Endothelial cell of umbilical vein (primary cell): ENCODE data around the gene GIGYF2. TPM values are rescaled to one million over a fixed set of nuclear protein-coding genes. Genes with fewer than 3 reads are reported as not detected.

Source experiments
- BruUV-seq: library from RNA; stranded (reverse); fragments of 400-500 nt; replicated peaks from 2 replicates; lab custom pipeline; 2021; lab: Mats Ljungman, UMichigan
- CTCF ChIA-PET: fragments of 300-600, 350-600 bp; sonication (Branson Sonifier 250); formaldehyde crosslinking; loops from one replicate; lab custom pipeline; 2021; ENCODE audit warnings: antibody characterized with exemption, inconsistent platforms; lab: Charles Lee
- POLR2A ChIA-PET: fragments of 300-600, 350-600 bp; sonication (Branson Sonifier 250); formaldehyde crosslinking; loops from one replicate; lab custom pipeline; 2021; ENCODE audit warnings: antibody characterized with exemption, inconsistent platforms; lab: Charles Lee
- DNase-seq: peaks from one replicate; pipeline ENCODE4 v3.0.0-alpha.2; 2011; ENCODE audit warnings: low read depth, low spot score
- FAIRE-seq: peaks from 2 replicates; lab custom pipeline; 2011; peaks lifted over from hg19 to GRCh38; lab: Jason Lieb, UNC
- H2AFZ ChIP-seq: 2 replicates; pipeline ENCODE4 v1.6.0; 2012; ENCODE audit warnings: low read depth, low read length, control low read depth, inconsistent platforms
- H3K27ac ChIP-seq: 2 replicates; pipeline ENCODE4 v1.5.1; 2011; ENCODE audit warnings: low read depth, mild to moderate bottlenecking, control low read depth, low read length, moderate library complexity; ENCODE audit not compliant: insufficient read depth
- H3K27me3 ChIP-seq, 2 experiments: 2 replicates each; pipeline versions ENCODE4 v1.6.0 to v1.6.1; 2011; ENCODE audit warnings: low read length in 2 of 2, mixed read lengths in 1 of 2; ENCODE audit not compliant: control insufficient read depth in 2 of 2, insufficient read depth in 2 of 2
- H3K36me3 ChIP-seq, 2 experiments: 2 replicates in 1 of 2; 3 replicates in 1 of 2; pipeline ENCODE4 v1.5.1; 2011; ENCODE audit warnings: low read length in 2 of 2, mild to moderate bottlenecking in 1 of 2, moderate library complexity in 1 of 2; ENCODE audit not compliant: control insufficient read depth in 2 of 2, insufficient read depth in 2 of 2; ENCODE audit errors: extremely low read depth in 1 of 2
- H3K4me1 ChIP-seq: 3 replicates; pipeline ENCODE4 v1.5.1; 2011; ENCODE audit warnings: mild to moderate bottlenecking, low read length; ENCODE audit not compliant: control insufficient read depth, insufficient read depth; ENCODE audit errors: extremely low read depth
- H3K4me2 ChIP-seq: 2 replicates; pipeline ENCODE4 v1.6.1; 2011; ENCODE audit warnings: low read length, control low read depth, mixed read lengths; ENCODE audit not compliant: insufficient read depth
- H3K4me3 ChIP-seq, 3 experiments: fragments of 200-600 bp in 1 of 3; sonication (generic), shearing (Covaris generic) in 1 of 3; replicated peaks in 1 of 3; 2 replicates each; pipeline ENCODE4 v1.5.1; 2011 to 2016; ENCODE audit warnings: control low read depth in 3 of 3, low read length in 3 of 3, mild to moderate bottlenecking in 2 of 3, inconsistent platforms in 1 of 3, low read depth in 1 of 3, moderate library complexity in 1 of 3; ENCODE audit not compliant: insufficient read depth in 1 of 3
- H3K79me2 ChIP-seq: 2 replicates; pipeline ENCODE4 v1.6.0; 2012; ENCODE audit warnings: low read length, inconsistent platforms; ENCODE audit not compliant: control insufficient read depth, insufficient read depth
- H3K9ac ChIP-seq: replicated peaks from 2 replicates; pipeline ENCODE3; 2011; ENCODE audit warnings: low read length, control low read depth; ENCODE audit not compliant: insufficient read depth; ENCODE audit errors: extremely low read depth
- H3K9me1 ChIP-seq: replicated peaks from 3 replicates; pipeline ENCODE4 v1.6.0; 2011; ENCODE audit warnings: mild to moderate bottlenecking, low read length; ENCODE audit not compliant: control insufficient read depth, insufficient read depth; ENCODE audit errors: extremely low read depth
- H3K9me3 ChIP-seq: replicated peaks from 2 replicates; pipeline ENCODE4 v1.5.1; 2012; ENCODE audit warnings: low read length, inconsistent platforms; ENCODE audit not compliant: control insufficient read depth, insufficient read depth
- H4K20me1 ChIP-seq: replicated peaks from 2 replicates; pipeline ENCODE3; 2011; ENCODE audit warnings: mild to moderate bottlenecking, low read length; ENCODE audit not compliant: control insufficient read depth, insufficient read depth; ENCODE audit errors: extremely low read depth
- CTCF ChIP-seq, 2 donors: IDR thresholded peaks; 1 replicate in 1 of 2; 2 replicates in 1 of 2; pipeline ENCODE4 v1.5.1; 2011; ENCODE audit warnings: low read length in 2 of 2, mild to moderate bottlenecking in 2 of 2, moderate library complexity in 2 of 2, control low read depth in 1 of 2, inconsistent platforms in 1 of 2, low read depth in 1 of 2; ENCODE audit not compliant: insufficient read depth in 1 of 2; ENCODE audit errors: extremely low read depth in 1 of 2
- EZH2 ChIP-seq: IDR thresholded peaks from 2 replicates; pipeline ENCODE4 v1.6.1; 2012; ENCODE audit warnings: borderline replicate concordance, low read depth, mild to moderate bottlenecking, moderate library complexity, low read length, inconsistent platforms; ENCODE audit not compliant: severe bottlenecking
- FOS ChIP-seq: IDR thresholded peaks from 2 replicates; pipeline ENCODE4 v1.6.1; 2011; ENCODE audit warnings: mild to moderate bottlenecking, low read length, moderate library complexity, borderline replicate concordance; ENCODE audit not compliant: insufficient read depth
- GATA2 ChIP-seq: IDR thresholded peaks from 2 replicates; pipeline ENCODE4 v1.7.0; 2011; ENCODE audit warnings: low read depth, mild to moderate bottlenecking, moderate library complexity, mixed read lengths, low read length; ENCODE audit not compliant: insufficient read length, insufficient read depth
- JUN ChIP-seq: IDR thresholded peaks from 2 replicates; pipeline ENCODE4 v1.6.1; 2011; ENCODE audit warnings: borderline replicate concordance, low read depth; ENCODE audit not compliant: insufficient read length, insufficient read depth
- MYC ChIP-seq: IDR thresholded peaks from one replicate; pipeline ENCODE4 v1.6.1; 2011; ENCODE audit warnings: mild to moderate bottlenecking, low read depth, low read length
- POLR2A ChIP-seq: IDR thresholded peaks from 2 replicates; pipeline ENCODE4 v1.6.1; 2012; ENCODE audit warnings: low read depth, mild to moderate bottlenecking, control low read depth, low read length
- POLR2AphosphoS5 ChIP-seq: IDR thresholded peaks from 2 replicates; pipeline ENCODE4 v1.6.1; 2012; ENCODE audit warnings: low read depth, mild to moderate bottlenecking, control low read depth, low read length, moderate library complexity; ENCODE audit not compliant: insufficient read depth
- dilution Hi-C: fragments of 300-500 bp; cut with MboI; formaldehyde crosslinking; loops from one replicate; pipeline ENCODE4 v1.15.0; 2019; ENCODE audit warnings: low sequenced_read_pairs; ENCODE audit not compliant: extremely low pct_ligation_motif_present
- intact Hi-C: fragments of 100-400 bp; cut with micrococcal nuclease; formaldehyde crosslinking; loops from one replicate; pipeline ENCODE4 v1.10.0; 2022
- polyA plus RNA-seq, 4 experiments: library from polyadenylated mRNA; depleted of rRNA in 3 of 4; stranded (reverse) in 3 of 4; unstranded in 1 of 4; fragments of >200 nt; gene quantifications; 2 replicates each; pipeline versions ENCODE4 v1.2.1 to v1.2.3, GENCODE V29; 2011 to 2012; ENCODE audit warnings: missing spikeins in 1 of 4
- total RNA-seq: library from RNA; stranded (reverse); gene quantifications from 2 replicates; pipeline ENCODE4 v1.2.3, GENCODE V29; 2021
- TF ChIP-seq, protein P1 (sequence below): IDR thresholded peaks from 2 replicates; pipeline ENCODE4 v1.6.1; 2011; ENCODE audit not compliant: insufficient read depth, insufficient read length

Gene GIGYF2
- total and polyA plus RNA-seq, 2 donors (not counting 3 experiments of a cell fraction or from before 2014, with no cell fraction given), result 22.9 to 56.4 TPM

GRCh38 chr2:232890896-232891601 lies 193.9 kb downstream of the GIGYF2 start:
- ChIA-PET POLR2A (no interaction called here), CTCF (interaction anchor here (0.6 to 1.7 kb wide), 2 partner anchors 138 to 303 kb away, joined by 3 to 6 read pairs; no protein-coding TSS in a partner anchor)
- no peak for FAIRE-seq
- Histone ChIP-seq H3K27me3 (no peaks in the 10 kb centered on the region), H3K4me3 (no peak overlapping the region), H4K20me1 (no peaks in the 10 kb centered on the region), H3K4me2 (no peak overlapping the region), H3K9me3 (no peaks in the 10 kb centered on the region), H3K9ac (no peak overlapping the region), H3K9me1 (no peaks in the 10 kb centered on the region), H3K79me2 (no peaks in the 10 kb centered on the region), H3K4me1 (no peaks in the 10 kb centered on the region), H2AFZ (peak overlapping the region; percentile 2), H3K36me3 (no peaks in the 10 kb centered on the region), H3K27ac (no peak overlapping the region)
- intact Hi-C loops (no loop called here), dilution Hi-C loops (no loop called here)
- peak; percentile 26 for DNase-seq
- TF ChIP-seq MYC, result no peak
- TF ChIP-seq POLR2AphosphoS5, result no peak
- TF ChIP-seq EZH2, result no peak
- TF ChIP-seq FOS, result no peak
- TF ChIP-seq, protein P1, sequence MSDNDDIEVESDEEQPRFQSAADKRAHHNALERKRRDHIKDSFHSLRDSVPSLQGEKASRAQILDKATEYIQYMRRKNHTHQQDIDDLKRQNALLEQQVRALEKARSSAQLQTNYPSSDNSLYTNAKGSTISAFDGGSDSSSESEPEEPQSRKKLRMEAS, result no peak
- no peak for TF ChIP-seq CTCF (IDR thresholded peaks at IDR 0.05; ENCODE audit: extremely low read depth in 1 of 2, insufficient read depth in 1 of 2, low read depth in 1 of 2, low read length in 2 of 2)
- TF ChIP-seq GATA2, result no peak
- no peak for TF ChIP-seq POLR2A
- no peak for TF ChIP-seq JUN
- BruUV-seq, result no TSS peak
